Sciatic nerve (tissue), 2 donors: ENCODE results near the gene EYA3. TPM values are rescaled to one million over a fixed set of nuclear protein-coding genes. Genes with fewer than 3 reads are reported as not detected.

Source experiments
- ATAC-seq: fragments of 200-7000 bp; cut with Tn5 transposase; one replicate; pipeline ENCODE4 v1.9.1; 2020; ENCODE audit warnings: mild to moderate bottlenecking, moderate library complexity
- DNase-seq: peaks from one replicate; pipeline ENCODE4 v3.0.0-alpha.2; 2020; ENCODE audit warnings: low spot score
- intact Hi-C: fragments of 100-400 bp; cut with DNase I; formaldehyde crosslinking; loops from one replicate; pipeline ENCODE4 v1.14.2; 2022
- total RNA-seq: library from RNA; stranded (reverse); fragmentation: NEBNext Ultra II Directional; extraction: Animal tissue kit (Norgen Biotek cat#: 25700); gene quantifications from one replicate; pipeline ENCODE4 v1.2.1, GENCODE V29; 2021
- donor health status: DM: no; HTN: no; CAD: no.
- donor health status: DM: no; HTN: no; CAD: no.

Gene EYA3, protein sequence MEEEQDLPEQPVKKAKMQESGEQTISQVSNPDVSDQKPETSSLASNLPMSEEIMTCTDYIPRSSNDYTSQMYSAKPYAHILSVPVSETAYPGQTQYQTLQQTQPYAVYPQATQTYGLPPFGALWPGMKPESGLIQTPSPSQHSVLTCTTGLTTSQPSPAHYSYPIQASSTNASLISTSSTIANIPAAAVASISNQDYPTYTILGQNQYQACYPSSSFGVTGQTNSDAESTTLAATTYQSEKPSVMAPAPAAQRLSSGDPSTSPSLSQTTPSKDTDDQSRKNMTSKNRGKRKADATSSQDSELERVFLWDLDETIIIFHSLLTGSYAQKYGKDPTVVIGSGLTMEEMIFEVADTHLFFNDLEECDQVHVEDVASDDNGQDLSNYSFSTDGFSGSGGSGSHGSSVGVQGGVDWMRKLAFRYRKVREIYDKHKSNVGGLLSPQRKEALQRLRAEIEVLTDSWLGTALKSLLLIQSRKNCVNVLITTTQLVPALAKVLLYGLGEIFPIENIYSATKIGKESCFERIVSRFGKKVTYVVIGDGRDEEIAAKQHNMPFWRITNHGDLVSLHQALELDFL
- total RNA-seq: 20.1 TPM

DNA sequence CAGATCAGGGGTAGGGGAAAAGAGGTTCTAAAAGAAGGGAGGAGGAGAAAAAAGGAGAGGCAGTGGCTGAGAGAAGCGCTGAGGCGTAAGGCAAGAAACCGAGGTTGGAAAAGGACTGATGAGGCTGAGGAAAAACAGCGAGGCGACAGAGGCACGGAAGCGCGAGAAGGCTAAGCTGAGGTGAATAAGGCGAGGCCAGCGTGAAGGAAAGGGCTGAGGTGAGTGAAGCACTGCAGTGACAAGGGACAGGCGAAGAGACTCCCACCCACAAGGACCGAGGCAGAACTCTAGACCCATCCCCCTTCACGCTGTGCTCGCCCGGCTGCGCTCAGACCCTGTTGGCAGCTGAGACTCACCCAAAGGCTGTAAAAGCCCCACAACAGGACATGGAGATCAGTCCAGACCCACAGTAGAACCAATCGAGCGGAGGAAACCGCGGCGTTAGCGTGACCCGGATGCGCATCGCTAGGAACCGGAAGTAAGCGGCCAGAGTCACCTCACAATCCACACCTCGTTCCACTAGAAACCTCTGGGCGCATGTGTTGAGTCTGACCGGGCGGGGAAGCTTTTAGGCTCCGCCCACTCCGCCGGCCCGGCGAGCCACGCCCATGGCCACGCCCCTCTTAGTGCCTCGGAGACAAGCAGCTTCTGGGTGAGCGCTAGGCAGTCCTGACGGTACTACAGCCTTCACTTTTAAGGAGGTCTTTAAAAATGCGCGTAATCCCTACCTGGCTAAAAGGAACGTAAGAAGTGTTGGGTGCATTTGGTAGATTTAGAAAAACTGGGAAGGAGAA lies at the start of gene EYA3:
Gene EYA3 (minus strand): TSS at position 443 of the 794 bp plus-strand sequence. CDS start 30,584 bp downstream, outside the sequence.
- peak; percentile 99 for DNase-seq
- intact Hi-C loops: no loop called here
- peak; percentile 100 for ATAC-seq

DNA sequence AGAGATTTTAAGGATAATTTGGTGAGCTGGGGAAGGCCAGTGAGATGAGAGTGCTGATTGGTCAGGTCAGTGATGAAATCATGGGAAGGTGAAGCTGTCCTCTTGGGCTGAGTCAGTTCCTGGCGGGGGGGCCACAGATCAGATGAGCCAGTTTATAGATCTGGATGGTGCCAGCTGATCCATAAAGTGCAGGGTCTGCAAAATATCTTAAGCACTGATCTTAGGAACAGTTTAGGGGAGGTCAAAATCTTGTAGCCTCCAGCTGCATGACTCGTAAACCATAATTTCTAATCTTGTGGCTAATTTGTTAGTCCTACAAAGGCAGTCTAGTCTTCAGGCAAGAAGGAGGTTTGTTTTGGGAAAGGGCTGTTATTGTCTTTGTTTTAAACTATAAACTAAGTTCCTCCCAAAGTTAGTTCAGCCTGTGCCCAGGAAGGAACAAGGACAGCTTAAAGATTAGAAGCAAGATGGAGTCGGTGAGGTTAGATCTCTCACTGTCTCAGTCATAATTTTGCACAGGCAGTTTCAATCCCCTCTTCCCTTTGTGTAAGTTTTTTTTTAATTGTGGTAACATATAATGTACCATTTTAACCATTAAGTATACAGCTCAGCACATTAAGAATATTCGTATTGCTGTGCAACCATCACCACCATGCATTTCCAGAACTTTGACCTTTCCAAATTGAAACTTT lies 48.7 kb upstream of the EYA3 start:
- intact Hi-C loops: no loop called here
- DNase-seq (no peak), ATAC-seq (no peak)

DNA sequence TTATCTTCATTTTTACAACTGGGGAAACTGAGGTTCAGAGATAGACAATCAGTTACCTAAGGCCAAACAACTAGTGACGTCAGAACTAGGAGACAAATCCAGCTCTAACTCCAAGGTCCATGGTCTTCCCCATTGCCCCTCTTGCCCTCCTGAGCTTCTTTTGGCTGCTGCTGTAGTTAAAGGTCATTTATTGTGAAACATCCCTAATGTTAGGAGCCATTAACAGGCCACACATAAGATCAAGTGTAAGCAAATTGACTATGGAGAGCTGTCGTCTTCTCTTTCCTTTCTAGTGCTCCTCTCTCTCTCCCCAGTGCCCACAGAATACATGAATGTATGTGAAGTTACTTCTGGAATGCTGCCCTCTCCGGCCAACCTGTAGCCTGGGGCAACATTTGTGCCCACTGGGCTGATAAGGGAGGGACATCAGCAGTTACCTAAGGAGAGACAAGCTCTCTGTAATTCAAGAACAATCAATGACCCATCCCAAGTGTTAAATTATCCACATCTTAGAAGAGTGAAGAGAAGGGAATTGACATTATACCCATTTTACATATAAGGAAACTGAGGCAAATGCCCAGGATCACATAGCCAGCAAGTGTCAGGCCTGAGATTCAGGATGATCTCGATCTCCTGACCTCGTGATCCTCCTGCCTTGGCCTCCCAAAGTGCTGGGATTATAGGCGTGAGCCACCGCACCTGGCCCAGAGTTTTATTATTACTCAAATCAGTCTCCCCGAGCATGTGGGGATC lies 47.9 kb upstream of the EYA3 start:
- ATAC-seq: no peak
- DNase-seq: no peak
- intact Hi-C loops: no loop called here

DNA sequence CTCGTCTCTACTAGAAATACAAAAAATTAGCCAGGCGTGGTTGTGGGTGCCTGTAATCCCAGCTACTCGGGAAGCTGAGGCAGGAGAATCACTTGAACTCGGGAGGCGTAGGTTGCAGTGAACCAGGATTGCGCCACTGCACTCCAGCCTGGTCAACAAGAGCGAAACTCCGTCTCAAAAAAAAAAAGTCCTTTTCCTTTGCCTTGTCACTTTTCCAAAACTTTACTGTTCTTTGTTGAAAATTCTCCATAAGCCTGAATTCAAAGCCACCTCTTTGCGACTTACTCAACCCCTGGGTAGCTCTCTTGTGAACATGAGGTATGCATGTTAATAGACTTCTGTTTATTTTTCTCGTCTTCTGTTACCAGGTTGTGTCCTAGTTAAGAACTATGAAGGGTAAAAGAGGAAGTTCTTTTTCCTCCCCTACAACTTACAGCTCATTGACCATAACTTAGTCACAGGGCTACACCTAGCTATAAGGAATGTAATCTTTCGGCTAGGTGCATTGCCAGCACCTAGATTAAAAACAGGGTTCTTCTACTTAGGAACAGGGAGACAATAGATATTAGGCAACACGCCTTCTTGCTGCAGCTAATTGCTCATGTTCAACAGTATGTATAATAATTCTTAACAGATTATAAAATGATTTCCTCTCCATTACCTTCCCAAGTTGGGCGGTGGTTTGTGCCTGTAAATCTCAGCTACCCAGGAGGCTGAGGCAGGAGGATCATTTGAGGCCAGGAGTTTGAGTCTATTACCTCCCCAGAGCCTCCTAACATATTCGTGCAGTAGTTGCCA lies 47.2 kb upstream of the EYA3 start:
- DNase-seq (no peak), ATAC-seq (peak; percentile 28)

DNA sequence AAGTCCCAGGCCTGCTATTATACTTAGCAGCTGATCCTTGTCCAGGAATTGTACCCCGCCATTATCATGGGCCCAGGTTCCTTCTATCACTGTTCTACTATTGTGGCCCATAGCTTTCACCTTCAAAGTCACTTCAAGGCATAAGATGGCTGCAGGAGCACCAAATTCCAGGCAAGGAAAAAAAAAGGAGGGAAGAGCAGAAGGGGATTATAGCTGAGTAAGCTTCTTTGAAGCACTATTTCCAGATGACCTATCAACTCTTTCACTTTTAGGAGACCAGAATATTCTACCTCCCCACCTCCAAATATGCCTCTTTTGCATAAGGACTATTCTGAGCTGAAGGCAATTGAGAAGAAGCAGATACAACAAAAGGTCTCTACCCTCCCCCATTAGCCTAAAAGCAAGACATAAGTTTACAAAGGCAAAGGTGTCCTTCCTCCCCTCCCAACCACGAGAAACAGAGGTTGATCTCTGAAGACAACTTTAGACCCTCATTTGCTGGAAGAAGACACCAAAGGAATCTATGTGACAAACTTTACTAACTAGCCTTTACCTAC lies 46.3 kb upstream of the EYA3 start:
- intact Hi-C loops: no loop called here
- no peak for ATAC-seq
- DNase-seq: no peak

More for the DNA sequence above, 47.2 kb upstream of the EYA3 start:
- intact Hi-C loops: no loop called here

DNA sequence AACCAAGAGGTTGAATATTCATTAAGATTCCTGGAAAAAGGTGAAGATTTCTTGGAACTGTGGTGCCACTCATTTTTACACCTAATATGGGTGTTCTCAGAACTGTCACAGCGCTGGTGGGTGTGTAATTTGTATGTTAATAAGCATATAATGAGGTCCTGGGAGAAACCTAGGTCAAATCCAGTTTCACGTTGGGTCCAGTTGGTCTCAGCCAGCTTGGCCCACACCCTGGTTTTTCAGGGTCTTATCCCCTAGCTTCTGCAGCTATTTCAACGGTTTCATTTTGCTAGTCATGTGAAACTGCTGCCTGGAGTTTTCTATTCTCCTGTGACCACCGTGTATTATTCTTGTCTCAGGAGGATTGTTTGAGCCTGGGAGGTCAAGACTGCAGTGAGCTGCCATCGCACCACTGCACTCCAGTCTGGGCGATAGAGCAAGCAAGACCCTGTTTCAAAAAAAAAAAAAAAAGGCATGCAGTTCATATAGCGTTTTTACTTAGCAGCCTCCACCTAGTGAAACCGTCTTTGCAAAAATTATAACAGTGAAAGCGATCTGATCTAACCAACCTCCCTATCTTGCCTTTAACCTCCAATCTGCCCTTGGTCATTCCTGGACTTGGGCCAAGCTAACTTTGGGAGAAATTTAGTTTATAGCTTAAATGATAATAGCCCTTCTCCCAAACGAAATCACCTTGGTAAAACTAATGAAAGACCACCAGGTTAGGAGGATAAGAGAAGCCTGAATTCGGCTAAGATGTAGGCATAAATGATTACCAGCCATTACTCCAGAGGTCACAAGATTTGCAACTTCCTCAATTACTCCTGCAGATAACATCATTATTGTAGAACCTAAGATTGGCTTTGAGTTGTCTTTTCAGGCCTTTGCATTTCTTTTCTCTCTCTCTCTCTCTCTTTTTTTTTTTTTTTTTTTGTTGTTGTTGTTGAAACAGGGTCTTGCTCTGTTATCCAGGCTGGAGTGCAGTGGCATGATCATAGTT lies 44.1 kb upstream of the EYA3 start:
- DNase-seq (no peak), ATAC-seq (no peak)
- intact Hi-C loops: no loop called here

DNA sequence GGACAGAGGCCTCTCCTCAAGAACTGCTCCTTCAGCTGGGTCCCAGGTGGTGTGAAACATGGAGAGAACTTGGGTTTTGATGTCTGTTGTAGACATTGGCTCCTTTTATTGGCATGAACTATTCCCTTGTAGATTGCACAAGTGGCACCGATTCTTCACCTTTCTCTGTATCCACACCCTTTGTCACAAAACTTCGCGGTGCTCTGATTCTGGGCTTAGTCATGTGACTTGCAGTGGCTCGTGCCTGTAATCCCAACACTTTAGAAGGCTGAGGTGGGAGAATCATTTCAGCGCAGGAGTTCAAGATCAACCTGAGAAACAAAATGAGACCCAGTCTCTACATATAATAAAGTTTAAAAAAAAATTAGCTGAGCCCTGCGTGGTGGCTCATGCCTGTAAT lies 42.5 kb upstream of the EYA3 start:
- no peak for ATAC-seq
- no peak for DNase-seq
- intact Hi-C loops: no loop called here

DNA sequence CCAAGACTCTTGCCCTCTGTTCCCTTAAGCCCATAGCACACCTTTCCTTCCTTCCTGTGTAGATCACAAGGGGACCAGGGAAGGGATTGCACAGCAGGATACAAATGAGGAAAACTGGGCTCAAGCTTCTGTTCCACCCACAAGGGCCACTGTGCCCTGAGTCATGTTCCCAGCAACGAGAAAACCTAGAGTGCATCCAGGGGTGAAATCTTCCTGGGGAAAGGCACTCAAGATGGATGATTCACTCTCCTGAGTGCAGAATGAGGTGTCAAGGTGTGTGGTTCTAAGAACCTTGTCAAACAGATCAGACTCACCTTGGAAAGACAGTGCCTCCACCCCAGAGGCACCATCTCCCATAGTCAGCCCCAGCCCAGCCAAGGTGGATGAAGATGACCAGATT lies 40.7 kb upstream of the EYA3 start:
- no peak for DNase-seq
- intact Hi-C loops: no loop called here
- ATAC-seq: no peak

DNA sequence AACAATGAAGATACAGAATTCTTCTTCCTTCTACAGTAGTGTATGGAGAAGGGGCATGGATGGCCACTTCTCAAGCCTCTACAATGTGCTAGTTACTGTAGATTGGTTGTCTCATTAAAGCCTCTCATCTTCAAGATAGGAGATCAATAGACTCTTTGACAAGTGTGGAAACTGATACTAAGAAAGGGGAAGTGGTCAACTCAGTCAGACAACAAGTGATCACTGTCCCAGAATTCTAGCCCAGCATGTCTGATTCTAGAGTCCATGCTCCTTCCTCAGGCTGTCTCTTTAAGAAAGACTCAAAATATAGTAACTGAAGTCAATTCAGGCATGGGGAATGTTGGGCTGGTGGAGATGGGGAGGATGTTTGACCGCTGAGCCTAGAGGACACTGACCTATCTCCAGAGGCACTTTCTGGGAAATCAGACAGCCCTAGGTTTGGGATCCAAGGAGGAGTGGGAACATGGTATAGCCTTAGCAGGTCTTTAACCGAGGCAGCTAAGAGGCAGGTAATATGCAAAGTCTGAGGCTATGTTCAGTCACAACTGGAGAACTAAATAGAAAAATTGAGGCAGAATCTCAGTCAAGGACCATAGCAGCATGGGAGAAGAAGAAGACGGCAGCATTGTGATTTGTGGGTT lies 39.3 kb upstream of the EYA3 start:
- intact Hi-C loops: no loop called here
- ATAC-seq (no peak), DNase-seq (no peak)

DNA sequence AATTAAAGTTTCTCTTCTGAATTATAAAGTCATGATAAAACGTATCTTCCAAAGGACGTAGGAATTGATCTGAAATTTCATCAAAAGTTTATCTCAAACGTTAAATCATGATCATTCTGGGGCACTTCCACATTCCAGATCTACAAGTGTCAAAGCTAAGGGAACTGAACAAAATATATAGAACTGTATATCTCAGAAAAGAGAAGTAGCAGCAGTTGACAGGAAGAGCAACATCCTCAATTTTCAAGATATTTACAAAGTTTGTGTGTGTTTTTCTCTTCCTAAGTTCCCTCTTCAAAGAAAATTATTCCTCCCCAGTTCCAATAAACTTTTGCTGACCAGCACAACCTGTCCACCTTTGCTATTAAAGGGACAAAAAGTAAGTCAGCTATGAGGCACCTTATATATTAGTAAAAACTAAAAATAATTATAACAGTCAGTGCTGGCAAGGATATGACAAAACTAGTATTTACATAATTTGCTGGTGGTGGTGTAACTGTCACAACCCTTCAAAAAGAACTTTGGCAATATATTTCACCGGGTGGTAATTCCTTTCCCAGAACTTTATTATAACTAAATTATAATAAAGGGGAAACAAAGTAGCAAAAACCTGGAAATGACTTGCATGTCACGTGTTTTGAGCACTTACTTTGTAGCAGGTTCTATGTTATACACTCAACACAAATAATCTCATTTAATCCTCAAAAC lies 38.5 kb upstream of the EYA3 start:
- no peak for ATAC-seq

DNA sequence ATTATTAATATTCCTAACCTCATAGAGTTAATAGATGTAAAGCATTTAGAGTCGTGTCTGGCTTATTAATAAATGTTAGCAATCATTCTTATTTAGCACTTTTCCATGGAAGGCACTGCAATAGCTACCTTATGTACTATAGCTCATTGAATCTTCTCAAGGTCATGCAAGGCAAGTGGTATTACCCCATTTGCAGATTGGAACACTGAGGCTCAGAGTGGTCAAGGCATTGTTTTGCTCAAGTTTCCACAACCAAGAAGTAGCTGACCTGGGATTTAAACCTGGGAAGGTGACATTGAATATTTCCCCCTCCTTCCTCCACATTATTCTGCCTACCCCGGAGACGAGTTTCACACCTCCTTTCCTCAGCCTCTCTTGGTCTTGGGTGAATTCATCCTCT lies 37.8 kb upstream of the EYA3 start:
- DNase-seq (no peak), ATAC-seq (no peak)
- intact Hi-C loops: no loop called here

More for the DNA sequence above, 38.5 kb upstream of the EYA3 start:
- DNase-seq: no peak
- intact Hi-C loops: no loop called here

DNA sequence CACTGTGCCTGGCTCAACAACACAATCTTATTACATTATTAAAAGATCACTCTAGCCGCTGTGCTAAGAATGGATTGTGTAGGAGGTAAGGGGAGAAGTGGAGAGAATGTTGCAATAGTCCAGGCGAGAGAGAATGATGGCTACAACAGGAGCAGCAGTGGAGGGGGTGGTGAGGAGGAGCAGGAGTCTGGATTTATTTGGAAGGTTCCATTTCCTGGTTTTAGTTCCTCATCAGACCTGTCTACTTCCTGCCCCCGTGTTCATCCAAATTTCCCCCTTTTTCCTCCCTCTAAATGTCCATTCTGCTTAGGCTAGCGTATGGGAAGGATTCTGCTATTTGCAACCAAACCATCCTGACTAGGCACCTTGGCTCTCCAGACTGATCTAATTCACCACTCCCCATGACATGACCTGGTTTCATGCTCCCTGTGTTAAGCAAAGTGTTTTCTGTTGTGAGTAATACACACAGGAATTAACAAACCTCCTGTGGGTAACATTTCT lies 35.1 kb upstream of the EYA3 start:
- DNase-seq: no peak
- intact Hi-C loops: no loop called here
- no peak for ATAC-seq

DNA sequence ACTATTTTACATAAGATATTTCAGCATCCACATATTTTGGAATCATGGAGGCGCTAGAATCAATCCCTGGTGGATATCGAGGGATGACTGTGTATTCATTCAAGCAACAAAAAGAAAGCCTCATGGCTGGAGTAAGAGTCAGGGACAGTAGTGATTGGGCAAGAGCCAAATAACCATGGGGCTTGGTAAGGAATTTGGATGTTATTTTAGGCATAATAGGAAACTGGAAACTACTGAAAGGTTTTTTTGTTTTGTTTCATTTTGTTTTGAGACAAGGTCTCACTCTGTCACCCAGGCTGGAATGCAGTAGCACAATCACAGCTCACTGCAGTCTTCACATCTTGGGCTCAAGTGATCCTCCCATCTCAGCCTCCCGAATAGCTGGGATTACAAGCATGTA lies 33.8 kb upstream of the EYA3 start:
- ATAC-seq: no peak
- no peak for DNase-seq
- intact Hi-C loops: no loop called here

DNA sequence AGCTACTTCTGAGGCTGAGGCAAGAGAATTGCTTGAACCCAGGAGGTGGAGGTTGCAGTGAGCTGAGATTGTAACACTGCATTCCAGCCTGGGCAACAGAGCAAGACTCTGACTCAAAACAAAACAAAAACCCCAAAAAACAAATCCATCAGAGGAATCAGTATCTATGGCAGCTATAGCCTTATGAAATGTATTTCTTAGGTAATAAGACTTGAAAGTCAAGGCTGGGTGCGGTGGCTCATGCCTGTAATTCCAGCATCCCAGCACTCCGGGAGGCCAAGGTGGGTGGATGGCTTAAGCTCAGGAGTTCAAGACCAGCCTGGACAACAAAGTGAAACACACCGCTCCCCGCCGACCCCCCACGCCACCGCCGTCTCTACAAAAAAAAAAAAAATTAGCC lies 31.1 kb upstream of the EYA3 start:
- DNase-seq (no peak), ATAC-seq (no peak)
- intact Hi-C loops: no loop called here

DNA sequence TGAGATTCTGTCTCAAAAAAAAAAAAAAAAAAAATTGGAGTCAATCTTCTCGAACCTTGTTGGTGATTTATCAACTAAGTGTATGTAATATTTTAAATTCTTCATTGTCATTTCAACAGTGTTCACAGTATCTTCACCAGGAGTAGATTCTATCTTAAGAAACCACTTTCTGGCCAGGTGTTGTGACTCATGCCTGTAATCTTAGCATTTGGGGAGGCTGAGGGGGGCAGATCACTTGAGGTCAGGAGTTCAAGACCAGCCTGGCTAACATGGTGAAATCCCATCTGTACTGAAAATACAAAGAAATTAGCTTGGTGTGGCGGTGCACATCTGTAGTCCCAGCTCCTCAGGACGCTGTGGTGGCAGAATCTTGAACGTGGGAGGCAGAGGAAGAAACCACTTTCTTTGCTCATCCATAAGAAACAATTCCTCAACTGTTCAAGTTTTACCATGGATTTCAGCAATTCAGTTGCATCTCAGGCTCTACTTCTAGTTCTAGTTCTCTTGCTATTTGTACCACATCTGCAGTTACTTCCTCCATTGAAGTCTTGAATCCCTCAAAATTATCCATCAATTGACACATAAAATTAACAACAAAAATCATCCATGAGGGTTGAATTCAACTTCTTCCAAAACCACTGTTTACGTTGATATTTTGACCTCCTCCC lies 30.4 kb upstream of the EYA3 start:
- intact Hi-C loops: no loop called here
- ATAC-seq (no peak), DNase-seq (no peak)
